ENCODE measurements around the gene CCDC106. TPM values are rescaled to one million over a fixed set of nuclear protein-coding genes. Genes with fewer than 3 reads are reported as not detected.

Gene CCDC106
- total RNA-seq, 6 experiments from 2014 or later, result 6.1 to 19.7 (median 9.8) TPM

DNA sequence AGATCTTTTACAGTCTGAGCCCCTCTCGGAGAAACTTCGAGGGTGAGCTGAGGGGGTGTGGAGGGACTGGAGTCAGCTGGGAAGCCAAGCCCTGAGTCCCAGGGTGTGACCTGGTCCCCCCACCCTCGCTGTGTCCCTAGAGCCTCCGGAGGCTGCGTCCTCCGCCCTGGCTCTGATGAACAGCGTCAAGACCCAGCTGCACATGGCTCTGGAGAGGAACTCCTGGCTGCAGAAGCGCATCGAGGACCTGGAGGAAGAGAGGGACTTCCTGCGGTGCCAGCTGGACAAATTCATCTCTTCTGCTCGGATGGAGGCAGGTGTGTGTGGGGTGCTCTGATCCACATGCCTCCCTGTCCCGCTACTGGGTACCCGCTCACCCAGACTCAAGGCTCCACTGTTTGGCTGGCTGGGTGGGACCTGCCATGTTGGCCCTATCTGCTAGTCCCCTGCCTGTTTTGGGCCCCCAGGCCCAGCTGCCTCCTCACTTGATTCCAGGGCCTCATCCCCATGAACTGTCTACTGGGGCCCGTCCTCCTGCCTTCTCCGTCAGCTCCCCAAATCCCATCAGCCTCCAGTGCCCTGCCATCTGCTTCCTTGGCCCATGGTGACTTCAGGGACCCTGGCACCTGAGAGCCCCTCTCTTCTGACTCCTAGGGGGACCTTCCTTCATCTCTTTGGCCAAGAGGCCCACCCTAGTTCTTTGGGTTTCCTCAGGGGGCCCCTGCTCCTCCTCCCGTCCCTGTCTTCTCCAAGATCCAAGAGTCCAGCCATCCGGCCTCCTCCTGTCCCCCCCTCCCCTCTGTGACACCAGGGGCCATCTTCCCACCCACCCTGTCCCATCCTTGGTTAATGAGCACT is 1.5 kb downstream of the CCDC106 start:
- intact Hi-C loops (cut with DNase I), result no loop called here
- Histone ChIP-seq H3K4me3 (peak overlapping the region in 1 of 3 donors; percentile 77), H3K27ac (no peak overlapping the region), H3K36me3 (peaks cover 0 to 10% (median 0%) of the 10 kb centered on the region in 4 donors), H3K4me1 (peaks cover 0 to 16% (median 3%) of the 10 kb centered on the region in 4 donors), H3K27me3 (no peaks in the 10 kb centered on the region), H3K9me3 (no peaks in the 10 kb centered on the region)
- no peak for TF ChIP-seq POLR2A (IDR thresholded peaks at IDR 0.05)
- 79% methylated on average over 2 of the region's 17 CpGs for WGBS (ENCODE audit: insufficient coverage, low coverage, low lambda C conversion rate, missing lambda C conversion rate)
- peak in 1 of 3 donors; percentile 17 for DNase-seq
- ATAC-seq, result no peak

DNA sequence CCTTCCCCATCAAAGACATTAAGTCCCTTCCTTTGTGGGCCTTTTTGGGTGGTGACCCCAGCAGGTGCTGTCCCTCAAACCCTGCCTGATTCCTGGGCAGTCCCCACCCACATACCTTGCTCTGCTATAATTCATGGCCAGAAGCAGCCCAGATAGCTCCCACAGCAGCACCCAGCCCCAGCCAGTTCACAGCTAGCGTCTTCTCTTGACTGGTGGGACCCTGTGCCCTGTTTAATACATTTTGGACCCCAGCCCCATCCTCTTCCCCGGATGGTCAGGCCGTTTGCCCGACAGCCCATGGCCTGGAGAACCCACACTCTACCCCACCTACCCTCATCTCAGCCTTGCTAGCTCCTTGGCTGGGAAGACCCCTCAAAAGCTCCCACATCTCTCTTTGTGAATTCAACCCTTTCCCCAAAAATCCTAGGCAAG is 2.1 kb downstream of the CCDC106 start:
- 74% methylated on average over 3 of the region's 4 CpGs for WGBS (ENCODE audit: insufficient coverage, low coverage, low lambda C conversion rate, missing lambda C conversion rate)
- no peaks in the 10 kb centered on the region for H3K9me3 ChIP-seq
- no peak for ATAC-seq
- intact Hi-C loops (cut with DNase I), result no loop called here
- H3K4me1 ChIP-seq, result peaks cover 0 to 13% (median 3%) of the 10 kb centered on the region in 4 donors
- TF ChIP-seq, protein P1, sequence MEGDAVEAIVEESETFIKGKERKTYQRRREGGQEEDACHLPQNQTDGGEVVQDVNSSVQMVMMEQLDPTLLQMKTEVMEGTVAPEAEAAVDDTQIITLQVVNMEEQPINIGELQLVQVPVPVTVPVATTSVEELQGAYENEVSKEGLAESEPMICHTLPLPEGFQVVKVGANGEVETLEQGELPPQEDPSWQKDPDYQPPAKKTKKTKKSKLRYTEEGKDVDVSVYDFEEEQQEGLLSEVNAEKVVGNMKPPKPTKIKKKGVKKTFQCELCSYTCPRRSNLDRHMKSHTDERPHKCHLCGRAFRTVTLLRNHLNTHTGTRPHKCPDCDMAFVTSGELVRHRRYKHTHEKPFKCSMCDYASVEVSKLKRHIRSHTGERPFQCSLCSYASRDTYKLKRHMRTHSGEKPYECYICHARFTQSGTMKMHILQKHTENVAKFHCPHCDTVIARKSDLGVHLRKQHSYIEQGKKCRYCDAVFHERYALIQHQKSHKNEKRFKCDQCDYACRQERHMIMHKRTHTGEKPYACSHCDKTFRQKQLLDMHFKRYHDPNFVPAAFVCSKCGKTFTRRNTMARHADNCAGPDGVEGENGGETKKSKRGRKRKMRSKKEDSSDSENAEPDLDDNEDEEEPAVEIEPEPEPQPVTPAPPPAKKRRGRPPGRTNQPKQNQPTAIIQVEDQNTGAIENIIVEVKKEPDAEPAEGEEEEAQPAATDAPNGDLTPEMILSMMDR (IDR thresholded peaks at IDR 0.05), result no peak
- TF ChIP-seq POLR2A (IDR thresholded peaks at IDR 0.05), result no peak
- peaks cover 0 to 4% (median 0%) of the 10 kb centered on the region in 4 donors for H3K36me3 ChIP-seq
- no peak for DNase-seq
- no peak overlapping the region for H3K4me3 ChIP-seq
- H3K27me3 ChIP-seq, result no peaks in the 10 kb centered on the region
- no peak overlapping the region for H3K27ac ChIP-seq

DNA sequence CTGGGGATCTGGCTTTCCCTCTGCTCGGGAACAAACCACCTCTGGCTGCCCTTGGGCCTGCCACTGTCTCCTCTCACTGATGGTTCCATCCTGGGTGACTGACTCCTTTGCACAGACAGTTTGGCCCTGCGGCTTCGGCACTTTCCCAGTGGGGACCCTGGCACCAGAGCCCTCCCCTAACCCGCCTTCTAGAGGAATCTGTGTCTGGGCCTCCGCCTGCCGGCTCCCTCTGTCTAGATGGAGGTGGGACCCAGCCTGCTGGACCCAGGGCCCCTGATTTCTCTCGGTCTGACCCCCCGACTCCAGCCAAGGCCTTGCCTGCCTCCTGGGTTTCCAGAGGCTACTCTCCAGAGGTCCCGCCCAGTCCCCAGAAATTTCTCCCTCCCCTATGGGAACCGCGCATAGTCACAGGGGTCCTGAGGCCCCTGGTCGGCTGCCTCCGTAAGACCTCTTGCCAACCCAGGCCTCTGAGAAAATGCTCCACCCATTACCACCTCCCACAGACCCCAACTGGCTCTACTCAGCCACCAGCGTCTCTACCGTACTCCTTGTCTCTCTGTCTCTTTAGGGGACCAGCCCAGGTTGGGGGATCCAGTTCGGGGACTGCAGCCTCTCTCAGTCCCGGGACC is 2.7 kb downstream of the CCDC106 start:
- H3K4me3 ChIP-seq, result no peak overlapping the region
- H3K9me3 ChIP-seq, result no peaks in the 10 kb centered on the region
- intact Hi-C loops (cut with DNase I), result no loop called here
- ATAC-seq, result no peak
- H3K36me3 ChIP-seq, result no peaks in the 10 kb centered on the region
- TF ChIP-seq POLR2A (IDR thresholded peaks at IDR 0.05), result no peak
- TF ChIP-seq, protein P1 (IDR thresholded peaks at IDR 0.05), result no peak
- WGBS (ENCODE audit: insufficient coverage, low coverage, low lambda C conversion rate, missing lambda C conversion rate), result 89% methylated on average over 6 of the region's 17 CpGs
- peak in 1 of 3 donors; percentile 20 for DNase-seq
- H3K27me3 ChIP-seq, result no peaks in the 10 kb centered on the region
- H3K27ac ChIP-seq, result no peak overlapping the region
- peaks cover 0 to 13% (median 3%) of the 10 kb centered on the region in 4 donors for H3K4me1 ChIP-seq

DNA sequence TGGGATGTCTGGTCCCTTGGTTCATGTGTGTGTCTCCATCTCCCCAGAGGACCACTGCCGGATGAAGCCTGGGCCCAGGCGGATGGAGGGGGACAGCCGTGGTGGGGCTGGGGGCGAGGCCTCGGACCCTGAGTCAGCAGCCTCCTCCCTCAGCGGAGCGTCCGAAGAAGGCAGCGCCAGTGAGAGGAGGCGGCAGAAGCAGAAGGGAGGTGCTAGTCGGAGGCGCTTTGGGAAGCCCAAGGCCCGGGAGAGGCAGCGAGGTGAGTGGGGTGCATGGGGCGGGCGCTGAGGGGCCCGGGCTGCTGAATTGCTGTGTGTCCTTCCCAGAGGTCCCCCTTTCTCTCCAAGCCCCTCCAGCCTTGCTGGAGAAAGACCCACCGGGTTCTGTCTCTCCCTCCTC is 3.2 kb downstream of the CCDC106 start:
- no peaks in the 10 kb centered on the region for H3K27me3 ChIP-seq
- no peaks in the 10 kb centered on the region for H3K9me3 ChIP-seq
- H3K4me1 ChIP-seq, result peaks cover 0 to 18% (median 5%) of the 10 kb centered on the region in 4 donors
- H3K36me3 ChIP-seq, result no peaks in the 10 kb centered on the region
- intact Hi-C loops (cut with DNase I), result no loop called here
- peak in 1 of 3 donors; percentile 22 for DNase-seq
- no peak for ATAC-seq
- no peak for TF ChIP-seq POLR2A (IDR thresholded peaks at IDR 0.05)
- TF ChIP-seq, protein P1 (IDR thresholded peaks at IDR 0.05), result no peak
- 82% methylated on average over 12 of the region's 18 CpGs for WGBS (ENCODE audit: insufficient coverage, low coverage, low lambda C conversion rate, missing lambda C conversion rate)
- H3K27ac ChIP-seq, result no peak overlapping the region
- H3K4me3 ChIP-seq, result no peak overlapping the region
